SU-DHL-6 (cell line): ENCODE measurements around the gene APPL1.

ENCODE experiments used
- H2AFZ ChIP-seq: fragments of 200-600 bp; sonication (generic); 2 replicates; pipeline ENCODE4 v1.6.1; 2014; ENCODE audit warnings: low read depth, mild to moderate bottlenecking, moderate library complexity, mixed read lengths, antibody characterized with exemption, low read length; ENCODE audit not compliant: severe bottlenecking
- H3F3A ChIP-seq: fragments of 200-600 bp; shearing (Covaris generic); 2 replicates; pipeline ENCODE4 v1.6.0; 2016; ENCODE audit warnings: antibody characterized with exemption, mild to moderate bottlenecking; ENCODE audit not compliant: insufficient read depth
- H3K27ac ChIP-seq: fragments of 200-600 bp; sonication (generic); 2 replicates; pipeline ENCODE4 v1.5.1; 2016; ENCODE audit warnings: low read depth, mild to moderate bottlenecking, low read length, moderate library complexity, mixed read lengths
- H3K27me3 ChIP-seq: fragments of 200-600 bp; sonication (generic), shearing (Covaris generic); 2 replicates; pipeline ENCODE4 v1.6.0; 2014; ENCODE audit warnings: mild to moderate bottlenecking, low read length
- H3K36me3 ChIP-seq: fragments of 200-600 bp; sonication (generic); 2 replicates; pipeline ENCODE4 v1.6.1; 2014; ENCODE audit warnings: mild to moderate bottlenecking, low read length, mixed read lengths
- H3K4me2 ChIP-seq: fragments of 300-600, 200-600 bp; shearing (Covaris generic), sonication (generic); 2 replicates; pipeline ENCODE4 v1.6.0; 2014; ENCODE audit warnings: low read length, low read depth, mild to moderate bottlenecking; ENCODE audit not compliant: poor library complexity, severe bottlenecking
- H3K4me3 ChIP-seq: fragments of 200-600 bp; sonication (generic); 2 replicates; pipeline ENCODE4 v1.5.1; 2014; ENCODE audit warnings: antibody characterized with exemption, low read length, mild to moderate bottlenecking, mixed read lengths; ENCODE audit not compliant: insufficient read depth, poor library complexity, severe bottlenecking
- H3K79me2 ChIP-seq: fragments of 200-600 bp; sonication (generic); 2 replicates; pipeline ENCODE4 v1.6.1; 2014; ENCODE audit warnings: mild to moderate bottlenecking, low read length, moderate library complexity; ENCODE audit not compliant: insufficient read depth
- H3K9ac ChIP-seq: fragments of 200-600 bp; sonication (generic); 2 replicates; pipeline ENCODE4 v1.7.0; 2014; ENCODE audit warnings: mild to moderate bottlenecking, low read length
- H3K9me2 ChIP-seq: fragments of 200-600 bp; sonication (generic); replicated peaks from 2 replicates; pipeline ENCODE4 v1.6.1; 2014; ENCODE audit warnings: low read length; ENCODE audit not compliant: insufficient read depth
- H3K9me3 ChIP-seq: fragments of 200-600 bp; sonication (generic); 2 replicates; pipeline ENCODE4 v1.6.1; 2014; ENCODE audit warnings: low read length, mixed read lengths; ENCODE audit not compliant: insufficient read depth
- H4K20me1 ChIP-seq: fragments of 200-600 bp; sonication (generic); 2 replicates; pipeline ENCODE4 v1.6.1; 2014; ENCODE audit warnings: low read depth, mild to moderate bottlenecking, antibody characterized with exemption, low read length, moderate library complexity, mixed read lengths
- EZH2phosphoT487 ChIP-seq: fragments of 200-600 bp; sonication (generic), shearing (Covaris generic); conservative IDR thresholded peaks from 2 replicates; pipeline ENCODE4 v1.6.1; 2018; ENCODE audit warnings: mild to moderate bottlenecking, antibody characterized with exemption, low read length, moderate library complexity, mixed read lengths
- TF ChIP-seq, protein P1 (sequence below): fragments of 200-600 bp; sonication (generic); IDR thresholded peaks from one replicate; pipeline ENCODE4 v1.5.1; 2017; ENCODE audit warnings: antibody characterized with exemption, mild to moderate bottlenecking, low read length, moderate library complexity; ENCODE audit not compliant: insufficient read depth, poor library complexity, severe bottlenecking

The APPL1 gene

DNA sequence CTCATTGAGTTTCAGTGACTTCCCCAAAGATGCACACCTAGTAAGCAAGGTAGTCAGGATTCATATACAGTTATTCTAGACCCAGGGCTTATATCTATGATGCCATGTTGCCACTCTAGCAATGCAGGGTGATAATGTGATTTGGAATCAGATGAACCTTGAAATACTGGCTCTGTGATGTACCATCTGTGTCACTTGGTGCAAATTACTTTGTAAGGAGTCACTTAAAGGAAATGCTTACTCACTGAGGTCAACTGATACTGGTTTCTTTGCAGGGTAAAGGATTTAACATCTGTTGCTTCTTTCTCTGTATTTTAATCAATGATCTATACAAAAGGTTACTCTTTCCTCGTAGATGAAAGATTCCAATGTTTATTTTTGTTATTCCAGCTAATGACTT is 54.2 kb downstream of the APPL1 start:
- Histone ChIP-seq H3K27me3 (no peaks in the 10 kb centered on the region), H3K4me2 (no peak overlapping the region), H3K79me2 (no peaks in the 10 kb centered on the region), H4K20me1 (no peaks in the 10 kb centered on the region), H3K9ac (no peak overlapping the region), H3K9me2 (no peaks in the 10 kb centered on the region), H2AFZ (no peak overlapping the region), H3K9me3 (no peaks in the 10 kb centered on the region), H3K4me3 (no peak overlapping the region), H3K27ac (no peak overlapping the region), H3K36me3 (no peaks in the 10 kb centered on the region), H3F3A (no peaks in the 10 kb centered on the region)
- TF ChIP-seq, protein P1, sequence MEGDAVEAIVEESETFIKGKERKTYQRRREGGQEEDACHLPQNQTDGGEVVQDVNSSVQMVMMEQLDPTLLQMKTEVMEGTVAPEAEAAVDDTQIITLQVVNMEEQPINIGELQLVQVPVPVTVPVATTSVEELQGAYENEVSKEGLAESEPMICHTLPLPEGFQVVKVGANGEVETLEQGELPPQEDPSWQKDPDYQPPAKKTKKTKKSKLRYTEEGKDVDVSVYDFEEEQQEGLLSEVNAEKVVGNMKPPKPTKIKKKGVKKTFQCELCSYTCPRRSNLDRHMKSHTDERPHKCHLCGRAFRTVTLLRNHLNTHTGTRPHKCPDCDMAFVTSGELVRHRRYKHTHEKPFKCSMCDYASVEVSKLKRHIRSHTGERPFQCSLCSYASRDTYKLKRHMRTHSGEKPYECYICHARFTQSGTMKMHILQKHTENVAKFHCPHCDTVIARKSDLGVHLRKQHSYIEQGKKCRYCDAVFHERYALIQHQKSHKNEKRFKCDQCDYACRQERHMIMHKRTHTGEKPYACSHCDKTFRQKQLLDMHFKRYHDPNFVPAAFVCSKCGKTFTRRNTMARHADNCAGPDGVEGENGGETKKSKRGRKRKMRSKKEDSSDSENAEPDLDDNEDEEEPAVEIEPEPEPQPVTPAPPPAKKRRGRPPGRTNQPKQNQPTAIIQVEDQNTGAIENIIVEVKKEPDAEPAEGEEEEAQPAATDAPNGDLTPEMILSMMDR = no peak
- no peak for TF ChIP-seq EZH2phosphoT487

DNA sequence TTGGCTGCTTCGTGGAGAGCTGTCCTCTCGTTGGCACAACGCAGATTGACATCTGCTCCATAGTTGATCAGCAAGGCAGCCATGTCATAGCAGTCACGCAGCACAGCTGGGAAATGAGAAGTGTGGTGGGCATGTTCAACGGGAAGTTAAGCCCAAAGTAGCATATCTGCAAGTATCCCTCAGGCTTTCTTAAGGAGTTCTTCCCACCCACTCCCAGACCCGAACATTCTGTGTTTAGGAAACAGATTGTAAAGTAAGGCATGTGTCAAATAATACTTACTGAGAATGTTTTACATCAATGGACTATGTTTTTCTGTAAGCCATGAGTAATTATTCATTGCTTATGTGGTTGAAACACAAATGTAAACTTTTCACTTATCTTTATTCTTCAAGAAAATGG is 55.8 kb downstream of the APPL1 start:
- Histone ChIP-seq H4K20me1 (no peaks in the 10 kb centered on the region), H3K27ac (no peak overlapping the region), H3K36me3 (no peaks in the 10 kb centered on the region), H3K4me2 (no peak overlapping the region), H3K9ac (no peak overlapping the region), H3K27me3 (no peaks in the 10 kb centered on the region), H3F3A (no peaks in the 10 kb centered on the region), H3K9me3 (no peaks in the 10 kb centered on the region), H3K4me3 (no peak overlapping the region), H2AFZ (no peak overlapping the region), H3K79me2 (no peaks in the 10 kb centered on the region), H3K9me2 (no peaks in the 10 kb centered on the region)
- no peak for TF ChIP-seq EZH2phosphoT487
- TF ChIP-seq, protein P1 = no peak

DNA sequence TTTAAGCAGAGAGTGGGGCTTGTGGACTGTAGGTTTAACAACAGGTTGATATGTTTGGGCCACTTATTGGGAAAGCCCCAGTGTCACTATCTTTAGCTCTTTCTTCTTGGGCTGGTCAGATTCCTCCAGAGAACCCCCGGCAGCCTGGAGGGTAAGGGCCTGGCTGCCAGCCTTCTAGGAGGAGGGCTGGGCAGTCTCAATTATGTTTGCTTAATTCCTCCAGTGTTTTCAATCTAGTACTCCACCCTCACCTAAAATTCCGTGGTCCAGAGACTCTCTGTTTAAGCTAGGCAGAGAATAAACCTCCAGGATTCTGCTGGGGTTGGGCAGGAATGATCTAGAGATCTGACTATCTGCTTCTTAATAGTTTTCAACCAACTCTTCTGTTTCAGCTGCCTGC is 59.7 kb downstream of the APPL1 start:
- no peak overlapping the region for H3K4me2 ChIP-seq
- H3K9ac ChIP-seq = no peak overlapping the region
- no peak overlapping the region for H2AFZ ChIP-seq
- no peaks in the 10 kb centered on the region for H3F3A ChIP-seq
- H3K79me2 ChIP-seq = no peaks in the 10 kb centered on the region
- no peaks in the 10 kb centered on the region for H3K9me3 ChIP-seq
- H3K9me2 ChIP-seq = no peaks in the 10 kb centered on the region
- H3K4me3 ChIP-seq = no peak overlapping the region
- no peak for TF ChIP-seq EZH2phosphoT487
- TF ChIP-seq, protein P1 = no peak
- H3K27me3 ChIP-seq = no peaks in the 10 kb centered on the region
- no peaks in the 10 kb centered on the region for H4K20me1 ChIP-seq
- H3K36me3 ChIP-seq = no peaks in the 10 kb centered on the region
- H3K27ac ChIP-seq = no peak overlapping the region

DNA sequence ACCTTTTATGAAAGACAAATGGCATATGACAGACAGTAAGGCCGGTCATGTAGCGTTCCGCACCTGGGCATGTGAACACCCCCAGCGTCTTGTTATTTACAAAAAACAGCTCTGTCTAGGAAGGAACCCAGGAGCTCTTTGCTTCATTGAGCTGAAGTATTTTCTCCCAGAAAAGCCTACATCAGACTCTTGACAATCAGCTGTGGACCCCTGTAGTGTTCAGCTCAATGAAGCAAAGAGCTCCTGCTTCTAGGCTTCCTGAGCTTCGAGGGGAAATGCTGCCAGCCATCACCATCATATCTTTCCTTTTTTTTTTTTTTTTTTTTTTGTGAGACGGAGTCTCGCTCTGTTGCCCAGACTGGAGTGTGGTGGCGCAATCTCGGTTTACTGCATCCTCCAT is 60.9 kb downstream of the APPL1 start:
- Histone ChIP-seq H3K79me2 (no peaks in the 10 kb centered on the region), H3K4me2 (no peak overlapping the region), H3K27me3 (no peaks in the 10 kb centered on the region), H4K20me1 (no peaks in the 10 kb centered on the region), H3K4me3 (no peak overlapping the region), H2AFZ (no peak overlapping the region), H3K9me3 (no peaks in the 10 kb centered on the region), H3K36me3 (no peaks in the 10 kb centered on the region), H3K9me2 (no peaks in the 10 kb centered on the region), H3F3A (no peaks in the 10 kb centered on the region), H3K27ac (no peak overlapping the region), H3K9ac (no peak overlapping the region)
- TF ChIP-seq EZH2phosphoT487 = no peak
- TF ChIP-seq, protein P1 = no peak
